SKM-1 (cell line): ENCODE data around the gene AKR1B1.

Experiments used
- DNase-seq: peaks from one replicate; lab custom pipeline; 2025; ENCODE audit not compliant: unreplicated experiment; lab: John Stamatoyannopoulos, UW

The AKR1B1 gene

GRCh38 chr7:134470864-134471263 is 12.0 kb upstream of the AKR1B1 start:
- no peak for DNase-seq

- no peak for DNase-seq
These were observed 10.7 kb upstream of the AKR1B1 start for GRCh38 chr7:134469622-134470021.

- DNase-seq = no peak
These were observed 9.6 kb upstream of the AKR1B1 start for GRCh38 chr7:134468475-134468874.

- no peak for DNase-seq
These were observed 9.2 kb upstream of the AKR1B1 start for GRCh38 chr7:134468054-134468453.

- DNase-seq = no peak
These were observed 6.6 kb upstream of the AKR1B1 start for GRCh38 chr7:134465491-134465890.

GRCh38 chr7:134464496-134464895 is 5.6 kb upstream of the AKR1B1 start:
- no peak for DNase-seq

GRCh38 chr7:134463751-134464150 is 4.9 kb upstream of the AKR1B1 start:
- no peak for DNase-seq

GRCh38 chr7:134462337-134462925 is 3.5 kb upstream of the AKR1B1 start:
- no peak for DNase-seq

- DNase-seq = no peak
These were observed 3.0 kb upstream of the AKR1B1 start for GRCh38 chr7:134461916-134462315.

GRCh38 chr7:134459981-134460380 is 1.1 kb upstream of the AKR1B1 start:
- DNase-seq = no peak

- DNase-seq = peak; percentile 9
These were observed 527 bp downstream of the AKR1B1 start for GRCh38 chr7:134458341-134458805.

GRCh38 chr7:134457210-134457609 is 1.7 kb downstream of the AKR1B1 start:
- no peak for DNase-seq

- peak; percentile 2 for DNase-seq
These were observed 4.6 kb downstream of the AKR1B1 start for GRCh38 chr7:134454277-134454676.

- DNase-seq = no peak
These were observed 5.4 kb downstream of the AKR1B1 start for GRCh38 chr7:134453518-134453917.

GRCh38 chr7:134452991-134453473 is 5.9 kb downstream of the AKR1B1 start:
- DNase-seq = no peak

GRCh38 chr7:134452419-134452838 is 6.5 kb downstream of the AKR1B1 start:
- DNase-seq = no peak

- DNase-seq = no peak
These were observed 7.2 kb downstream of the AKR1B1 start for GRCh38 chr7:134451656-134452055.

- no peak for DNase-seq
These were observed 8.5 kb downstream of the AKR1B1 start for GRCh38 chr7:134450294-134451000.

- no peak for DNase-seq
These were observed 9.2 kb downstream of the AKR1B1 start for GRCh38 chr7:134449680-134450079.

- DNase-seq = no peak
These were observed 10.3 kb downstream of the AKR1B1 start for GRCh38 chr7:134448356-134449229.

GRCh38 chr7:134447383-134447782 is 11.5 kb downstream of the AKR1B1 start:
- DNase-seq = no peak

- no peak for DNase-seq
These were observed 12.0 kb downstream of the AKR1B1 start for GRCh38 chr7:134446923-134447322.
